ENCODE results near the gene COL16A1. TPM values are rescaled to one million over a fixed set of nuclear protein-coding genes. Genes with fewer than 3 reads are reported as not detected.
A peak's percentile ranks its signal among the peaks of the same experiment; 100 is the strongest.

Gene COL16A1
- total and polyA plus RNA-seq, 2 of the 13 experiments (the other 11 are each of a cell fraction or from before 2014, with no cell fraction given): 4.3 to 12.2 TPM

- Histone ChIP-seq H3K27me3 (ENCODE audit: control insufficient read depth in 1 of 2, insufficient read depth in 2 of 2, low read length in 2 of 2) (peaks cover 7 to 42% of the 10 kb centered on the region in 2 experiments), H3K79me2 (ENCODE audit: insufficient read depth, low read length) (no peaks in the 10 kb centered on the region), H3K9me3 (ENCODE audit: low read length) (no peaks in the 10 kb centered on the region), H3K36me3 (replicated peaks in 1 of 2; ENCODE audit: control insufficient read depth in 1 of 2, insufficient read depth in 2 of 2, low read length in 2 of 2) (no peaks in the 10 kb centered on the region), H3K27ac (ENCODE audit: extremely low read length, insufficient read depth, low read length) (no peak overlapping the region), H3K4me2 (ENCODE audit: low read depth, low read length) (peak overlapping the region; percentile 77), H2AFZ (ENCODE audit: low read length) (no peak overlapping the region), H4K20me1 (ENCODE audit: insufficient read depth, low read length) (no peaks in the 10 kb centered on the region), H3K9ac (ENCODE audit: insufficient read depth, low read depth, low read length) (no peak overlapping the region), H3K4me3 (replicated peaks in 1 of 3; ENCODE audit: insufficient read depth in 1 of 3, low read depth in 2 of 3, low read length in 3 of 3) (peak overlapping the region; percentile 59 to 72 (median 65)), H3K4me1 (ENCODE audit: insufficient read depth, low read length) (peaks cover 9% of the 10 kb centered on the region; the same call in 1 of the 2 replicates)
- ChIA-PET POLR2A (interaction anchor here (1.2 kb wide), 1 partner anchor 9 kb away, joined by 3 read pairs; no protein-coding TSS in a partner anchor), CTCF (ENCODE audit: low intra/inter-chr PET ratio, low total read pairs) (interaction anchor here (1.3 to 2.8 kb wide), 2 partner anchors 24 to 54 kb away, joined by 3 to 17 read pairs; no protein-coding TSS in a partner anchor)
- 0% methylated on average over 13 of the region's 56 CpGs for WGBS (ENCODE audit: low lambda C conversion rate)
- peak; percentile 77 for ATAC-seq
- BruUV-seq (replicated peaks): no TSS peak
- in situ Hi-C loops (cut with HindIII; ENCODE audit: extremely low pct_ligation_motif_present, low pct_unique_long_range_greater_than_20kb): no loop called here
- FAIRE-seq: no peak
- DNase-seq (ENCODE audit: low spot score): peak; percentile 19
- intact Hi-C loops (cut with micrococcal nuclease; ENCODE audit: unreplicated experiment): loop anchor here (2.0 kb wide), 1 partner anchor 53 kb away; no protein-coding TSS in a partner anchor
- TF ChIP-seq ZBTB7B (CRISPR knock-in tag; IDR thresholded peaks at IDR 0.05) (peak; percentile 69; the same call in 1 of the 2 replicates), ZNF501 (CRISPR knock-in tag; IDR thresholded peaks at IDR 0.05) (no peak), AKAP8 (CRISPR knock-in tag; IDR thresholded peaks at IDR 0.05) (no peak), PCBP1 (IDR thresholded peaks at IDR 0.05; ENCODE audit: borderline replicate concordance, low read depth, low read length) (peak; percentile 83; the same call in 1 of the 2 replicates), PATZ1 (CRISPR knock-in tag; IDR thresholded peaks at IDR 0.05) (peak; percentile 27; the same call in 1 of the 2 replicates), MYC (CRISPR knock-in tag; IDR thresholded peaks at IDR 0.05; ENCODE audit: borderline replicate concordance) (0 out of 2 replicates have a peak, but pooled peaks have one; percentile 12), IRF1 (CRISPR knock-in tag; IDR thresholded peaks at IDR 0.05; ENCODE audit: low read depth) (no peak), TEAD3 (CRISPR knock-in tag; optimal IDR thresholded peaks at IDR 0.05; ENCODE audit: borderline replicate concordance) (no peak), MTF2 (CRISPR knock-in tag; IDR thresholded peaks at IDR 0.05; ENCODE audit: borderline replicate concordance) (peak; percentile 34; the same call in 1 of the 2 replicates), HNRNPK (IDR thresholded peaks at IDR 0.05; ENCODE audit: low read depth, low read length, poor library complexity, severe bottlenecking) (peak; percentile 46), ZNF75D (CRISPR knock-in tag; IDR thresholded peaks at IDR 0.05; ENCODE audit: borderline replicate concordance) (no peak), MEF2D (CRISPR knock-in tag; IDR thresholded peaks at IDR 0.05) (no peak), ZXDC (CRISPR knock-in tag; IDR thresholded peaks at IDR 0.05) (no peak), ZNF292 (CRISPR knock-in tag; IDR thresholded peaks at IDR 0.05; ENCODE audit: borderline replicate concordance, low read depth) (0 out of 2 replicates have a peak, but pooled peaks have one; percentile 34), ARID3A (IDR thresholded peaks at IDR 0.05; ENCODE audit: low read depth, low read length) (no peak)
Observed at GRCh38 chr1:31617916-31618746, 85.7 kb downstream of the COL16A1 start.
